Nephron (organoid): Measurements from ENCODE around the gene SLC29A2.

ENCODE experiments used
- H3K27ac Mint-ChIP-seq, 3 experiments: 2 replicates each; pipeline ENCODE4 v1.8.0; 2020; ENCODE audit warnings: mixed read lengths in 3 of 3, mild to moderate bottlenecking in 2 of 3, moderate library complexity in 1 of 3
- H3K27me3 Mint-ChIP-seq: 2 replicates; pipeline ENCODE4 v1.8.0; 2021; ENCODE audit warnings: low read depth, mild to moderate bottlenecking, moderate library complexity, mixed read lengths
- H3K36me3 Mint-ChIP-seq: 2 replicates; pipeline ENCODE4 v1.8.0; 2020; ENCODE audit warnings: low read depth, mixed read lengths
- H3K4me1 Mint-ChIP-seq: 2 replicates; pipeline ENCODE4 v1.8.0; 2020; ENCODE audit warnings: mixed read lengths
- H3K4me3 Mint-ChIP-seq, 3 experiments: 2 replicates each; pipeline ENCODE4 v1.8.0; 2020; ENCODE audit warnings: mild to moderate bottlenecking in 3 of 3, mixed read lengths in 3 of 3, moderate library complexity in 2 of 3
- H3K9me3 Mint-ChIP-seq: 2 replicates; pipeline ENCODE4 v1.8.0; 2020; ENCODE audit warnings: mixed read lengths
- TF ChIP-seq, protein P1 (sequence below), 3 experiments: fragments of 200-600 bp; sonication (generic); IDR thresholded peaks; one replicate each; pipeline ENCODE4 v1.5.0; 2021; ENCODE audit warnings: antibody characterized with exemption in 3 of 3; ENCODE audit not compliant: unreplicated experiment in 3 of 3

The SLC29A2 gene

DNA sequence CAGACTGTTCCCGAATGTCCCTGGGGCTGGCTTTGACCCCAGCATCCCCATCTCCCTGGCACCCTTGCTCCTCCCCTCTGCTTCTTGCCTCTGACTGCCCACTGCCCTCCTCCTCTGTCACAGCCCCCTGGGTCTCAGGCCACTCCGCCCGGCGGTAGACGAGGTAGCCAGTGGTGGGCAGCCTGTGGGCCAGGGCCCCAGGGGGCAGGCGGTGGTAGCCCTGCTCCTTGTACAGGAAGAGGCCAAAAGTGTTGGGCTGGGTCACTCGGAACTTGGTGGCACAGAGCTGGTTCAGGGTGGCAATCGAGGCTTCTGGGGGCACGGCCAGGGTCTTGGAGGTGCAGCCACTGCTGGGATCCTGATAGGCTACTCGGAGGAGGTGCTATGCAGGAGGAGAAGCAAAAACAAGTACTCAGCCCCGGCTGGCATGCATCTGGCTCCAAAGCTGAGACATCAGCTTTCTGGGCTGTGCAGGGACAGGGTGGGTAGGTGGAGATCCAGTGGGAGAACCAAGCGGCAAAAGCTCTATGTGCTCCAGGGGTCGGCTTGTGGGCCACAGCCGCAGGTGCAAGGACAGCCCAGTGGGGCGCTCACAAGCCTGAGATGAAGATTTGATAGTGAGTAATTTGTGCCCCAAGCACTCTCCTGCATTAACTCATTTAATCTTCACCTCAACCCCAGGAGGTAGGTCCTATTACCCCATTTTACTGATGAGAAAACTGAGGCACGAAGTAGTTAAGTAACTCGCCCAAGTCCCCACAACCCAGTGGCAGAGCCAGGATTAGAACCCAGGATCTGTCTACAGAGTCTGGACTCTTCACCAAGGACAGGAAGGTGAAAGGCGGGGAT lies 39.0 kb downstream of the SLC29A2 start:
- no peaks in the 10 kb centered on the region for H3K36me3 Mint-ChIP-seq
- no peak overlapping the region for H3K27ac Mint-ChIP-seq
- peaks cover 24% of the 10 kb centered on the region for H3K4me1 Mint-ChIP-seq
- no peak overlapping the region for H3K4me3 Mint-ChIP-seq
- H3K9me3 Mint-ChIP-seq = no peaks in the 10 kb centered on the region
- H3K27me3 Mint-ChIP-seq = peaks cover 6% of the 10 kb centered on the region
- TF ChIP-seq, protein P1, sequence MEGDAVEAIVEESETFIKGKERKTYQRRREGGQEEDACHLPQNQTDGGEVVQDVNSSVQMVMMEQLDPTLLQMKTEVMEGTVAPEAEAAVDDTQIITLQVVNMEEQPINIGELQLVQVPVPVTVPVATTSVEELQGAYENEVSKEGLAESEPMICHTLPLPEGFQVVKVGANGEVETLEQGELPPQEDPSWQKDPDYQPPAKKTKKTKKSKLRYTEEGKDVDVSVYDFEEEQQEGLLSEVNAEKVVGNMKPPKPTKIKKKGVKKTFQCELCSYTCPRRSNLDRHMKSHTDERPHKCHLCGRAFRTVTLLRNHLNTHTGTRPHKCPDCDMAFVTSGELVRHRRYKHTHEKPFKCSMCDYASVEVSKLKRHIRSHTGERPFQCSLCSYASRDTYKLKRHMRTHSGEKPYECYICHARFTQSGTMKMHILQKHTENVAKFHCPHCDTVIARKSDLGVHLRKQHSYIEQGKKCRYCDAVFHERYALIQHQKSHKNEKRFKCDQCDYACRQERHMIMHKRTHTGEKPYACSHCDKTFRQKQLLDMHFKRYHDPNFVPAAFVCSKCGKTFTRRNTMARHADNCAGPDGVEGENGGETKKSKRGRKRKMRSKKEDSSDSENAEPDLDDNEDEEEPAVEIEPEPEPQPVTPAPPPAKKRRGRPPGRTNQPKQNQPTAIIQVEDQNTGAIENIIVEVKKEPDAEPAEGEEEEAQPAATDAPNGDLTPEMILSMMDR (IDR thresholded peaks at IDR 0.05; ENCODE audit: unreplicated experiment in 3 of 3) = no peak

DNA sequence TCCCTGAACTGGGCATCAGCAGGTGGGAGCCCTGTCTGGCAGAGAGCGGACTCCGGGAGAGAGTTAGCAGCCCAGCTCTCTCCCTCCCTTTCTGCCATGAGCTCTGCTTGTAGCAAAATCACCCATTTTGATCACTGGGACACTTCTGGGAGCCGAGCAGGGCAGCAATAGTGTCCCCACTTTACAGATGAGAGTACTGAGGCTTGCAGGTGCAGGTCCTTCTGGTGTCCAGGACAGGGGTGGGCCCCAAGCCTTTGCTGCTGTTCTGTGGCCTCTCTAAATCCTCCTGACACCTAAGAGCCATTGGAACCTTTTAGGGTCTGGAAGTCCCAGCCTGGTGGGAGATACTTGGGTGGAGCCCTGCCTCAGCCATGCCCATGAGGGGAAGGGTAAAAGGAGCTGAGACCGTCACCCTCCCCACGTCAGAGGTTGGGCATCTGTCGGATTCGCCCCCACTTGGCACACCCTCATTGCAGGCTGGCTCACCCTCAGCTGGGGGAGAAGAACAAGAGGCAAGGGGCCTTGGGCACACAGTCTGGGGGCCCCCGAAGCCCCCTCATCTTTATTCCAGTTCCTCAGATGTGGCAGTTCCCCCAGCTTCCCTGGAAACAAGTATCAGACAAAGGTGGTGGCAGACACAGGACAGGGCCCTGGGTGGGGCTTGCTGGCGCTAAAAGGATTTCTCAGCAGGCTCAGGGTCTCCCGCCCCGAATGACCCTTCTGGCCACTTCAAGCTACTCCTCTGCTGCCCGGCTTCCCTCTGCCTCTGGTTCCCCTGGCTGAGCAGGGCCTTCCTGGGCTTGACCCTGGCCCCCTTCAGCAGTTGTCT lies 39.8 kb downstream of the SLC29A2 start:
- Mint-ChIP-seq H3K36me3 (no peaks in the 10 kb centered on the region), H3K27me3 (peaks cover 3% of the 10 kb centered on the region), H3K4me3 (no peak overlapping the region), H3K27ac (no peak overlapping the region), H3K4me1 (peaks cover 22% of the 10 kb centered on the region), H3K9me3 (no peaks in the 10 kb centered on the region)
- TF ChIP-seq, protein P1 (IDR thresholded peaks at IDR 0.05; ENCODE audit: unreplicated experiment in 3 of 3) = no peak

DNA sequence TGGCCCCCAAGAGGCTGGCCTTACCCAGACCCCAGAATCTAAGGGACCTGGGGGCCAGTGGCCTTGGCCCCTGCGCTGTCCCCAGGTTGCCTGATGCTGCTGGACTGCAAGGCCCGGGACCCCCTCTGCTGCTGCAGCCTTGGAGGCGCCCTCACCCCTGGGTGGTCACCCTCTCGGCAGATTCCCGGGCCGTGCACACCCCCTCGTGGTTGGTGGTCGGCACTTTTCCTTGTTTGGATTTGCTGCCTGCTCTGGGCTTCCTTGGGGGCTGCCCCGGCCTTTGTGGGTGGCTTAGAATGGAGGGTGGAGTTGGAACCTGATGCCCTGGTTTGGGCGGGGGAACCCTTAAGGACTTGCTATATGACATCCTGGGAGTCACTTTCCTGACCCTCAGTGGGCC lies 40.6 kb downstream of the SLC29A2 start:
- H3K4me3 Mint-ChIP-seq = no peak overlapping the region
- no peaks in the 10 kb centered on the region for H3K27me3 Mint-ChIP-seq
- TF ChIP-seq, protein P1 (IDR thresholded peaks at IDR 0.05; ENCODE audit: unreplicated experiment in 3 of 3) = no peak
- H3K9me3 Mint-ChIP-seq = no peaks in the 10 kb centered on the region
- H3K36me3 Mint-ChIP-seq = no peaks in the 10 kb centered on the region
- no peak overlapping the region for H3K27ac Mint-ChIP-seq
- peaks cover 17% of the 10 kb centered on the region for H3K4me1 Mint-ChIP-seq

DNA sequence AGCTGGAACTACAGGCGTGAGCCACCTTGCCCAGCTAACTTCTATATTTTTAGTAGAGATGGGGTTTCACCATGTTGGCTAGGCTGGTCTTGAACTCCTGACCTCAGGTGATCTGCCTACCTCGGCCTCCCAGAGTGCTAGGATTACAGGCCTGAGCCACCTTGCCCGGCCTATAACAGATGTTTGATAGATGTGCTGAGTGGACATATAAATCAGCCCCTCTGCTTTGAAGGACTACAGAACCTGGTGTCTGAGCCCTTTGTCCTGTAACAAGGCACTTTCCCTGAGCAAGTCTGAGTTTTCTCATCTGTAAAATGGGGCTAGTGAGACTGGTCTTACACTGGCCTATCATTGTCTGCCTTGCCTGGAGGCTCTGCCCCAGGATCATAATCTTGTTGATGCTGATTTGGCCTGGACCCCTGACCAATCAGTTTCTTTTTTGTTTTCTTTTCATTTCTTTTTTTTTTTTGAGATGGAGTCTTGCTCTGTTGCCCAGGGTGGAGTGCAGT lies 42.3 kb downstream of the SLC29A2 start:
- Mint-ChIP-seq H3K4me3 (no peak overlapping the region), H3K9me3 (no peaks in the 10 kb centered on the region), H3K4me1 (peaks cover 30% of the 10 kb centered on the region), H3K36me3 (no peaks in the 10 kb centered on the region), H3K27ac (no peak overlapping the region), H3K27me3 (no peaks in the 10 kb centered on the region)
- TF ChIP-seq, protein P1 (IDR thresholded peaks at IDR 0.05; ENCODE audit: unreplicated experiment in 3 of 3) = no peak

DNA sequence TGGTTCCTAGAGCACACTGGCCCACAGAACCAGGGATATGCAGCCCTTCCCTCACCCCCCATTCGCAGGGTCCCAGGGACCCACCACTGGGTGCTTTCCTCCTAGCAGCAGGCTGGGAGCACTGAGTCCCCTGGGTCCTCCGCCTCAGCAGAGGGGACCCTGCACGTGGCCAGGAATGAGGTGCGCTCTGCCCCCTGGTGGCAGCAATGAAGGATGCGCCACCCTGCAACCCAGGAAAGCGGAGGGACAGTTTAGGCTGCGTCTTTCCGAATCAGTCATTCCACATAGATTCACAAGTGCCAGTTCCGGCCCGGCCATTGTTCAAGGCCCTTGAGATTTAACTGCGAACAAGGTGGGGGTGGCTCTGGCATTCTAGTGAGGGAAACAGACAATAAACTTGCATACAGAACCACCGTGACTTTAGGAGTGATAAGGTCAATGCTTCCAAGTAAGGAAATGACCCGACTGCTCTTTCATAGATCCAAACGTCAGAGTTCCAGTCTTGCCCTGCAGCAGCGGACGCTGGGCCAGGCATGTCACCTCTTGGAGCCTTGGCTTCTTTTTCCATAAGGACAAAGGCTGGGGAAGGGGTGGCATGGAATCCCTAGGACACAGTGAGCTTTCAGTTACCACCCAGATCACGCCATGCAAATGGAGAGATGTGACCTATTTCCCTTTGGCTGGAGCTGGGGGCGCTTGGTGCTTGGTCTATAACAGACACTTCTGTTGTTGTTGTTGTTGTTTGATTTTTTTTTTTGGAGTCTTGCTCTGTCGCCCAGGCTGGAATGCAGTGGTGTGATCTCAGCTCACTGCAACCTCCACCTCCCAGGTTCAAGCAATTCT lies 43.0 kb downstream of the SLC29A2 start:
- Mint-ChIP-seq H3K4me3 (peak overlapping the region in 2 of 3 experiments; percentile 17 to 19), H3K27me3 (no peaks in the 10 kb centered on the region), H3K27ac (peak overlapping the region; percentile 77 to 93 (median 86)), H3K4me1 (peaks cover 37% of the 10 kb centered on the region), H3K36me3 (no peaks in the 10 kb centered on the region), H3K9me3 (no peaks in the 10 kb centered on the region)
- TF ChIP-seq, protein P1 (IDR thresholded peaks at IDR 0.05; ENCODE audit: unreplicated experiment in 3 of 3) = peak; percentile 94 to 96 (median 95)
